Activated naive CD8-positive, alpha-beta T cell treated with anti-CD3 and anti-CD28 coated beads, Interleukin-2, amount 50 U/mL, for 16 hours (primary cell): Measurements from ENCODE around the gene SFTPB.
"Not testable (repeated sequence)": the region's sequence is repeated elsewhere in the genome, so short reads cannot be mapped to it uniquely, and the experiment has no call there.

Experiments used
- DNase-seq: peaks from one replicate; pipeline ENCODE4 v3.0.0-alpha.2; 2020; ENCODE audit warnings: low read depth, low spot score

Gene SFTPB

GRCh38 chr2:85675866-85676548, 8.0 kb upstream of the SFTPB start:
- no peak for DNase-seq

DNA sequence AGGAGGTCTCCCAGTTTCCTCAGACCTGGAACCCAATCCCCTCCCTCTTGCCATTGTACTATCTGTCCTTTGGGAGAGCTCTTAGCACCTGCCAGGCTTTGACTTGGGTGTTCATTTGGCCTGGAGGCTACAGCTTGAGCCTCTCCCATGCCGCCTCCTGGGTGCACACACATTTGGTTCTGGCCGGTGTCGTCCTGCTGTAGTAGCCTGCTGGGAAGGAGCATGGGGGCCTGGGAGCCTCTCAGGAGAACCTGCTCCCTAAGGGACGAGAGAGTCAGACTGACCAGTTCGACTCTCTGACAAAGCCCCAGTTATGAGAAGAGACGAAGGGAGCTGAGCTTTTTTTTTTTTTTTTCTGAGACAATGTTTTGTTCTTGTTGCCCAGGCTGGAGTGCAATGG, 7.4 kb upstream of the SFTPB start:
- DNase-seq, result no peak

DNA sequence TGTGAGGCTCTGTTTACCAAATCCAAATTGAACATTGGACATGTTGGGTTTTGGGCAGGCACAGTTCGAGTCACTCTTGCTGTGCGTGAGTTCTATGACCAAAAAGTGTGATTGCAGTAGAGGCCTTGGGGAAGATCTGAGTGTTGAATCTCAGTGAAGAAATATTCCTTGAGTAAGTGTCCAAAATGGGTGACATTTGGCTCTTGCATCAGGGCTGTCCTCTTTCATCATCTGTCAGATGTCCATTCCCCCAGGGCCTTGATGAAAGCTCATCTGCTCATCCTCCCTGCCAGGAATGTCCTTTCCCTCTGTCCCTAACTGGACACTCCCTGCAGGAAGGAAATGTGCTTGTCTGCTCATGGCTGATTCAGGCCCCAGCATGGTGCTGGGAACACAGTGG, 6.4 kb upstream of the SFTPB start:
- no peak for DNase-seq

- no peak for DNase-seq
These were observed 5.8 kb upstream of the SFTPB start for GRCh38 chr2:85673716-85674375.

- no peak for DNase-seq
These were observed 4.5 kb upstream of the SFTPB start for GRCh38 chr2:85672456-85672855.

DNA sequence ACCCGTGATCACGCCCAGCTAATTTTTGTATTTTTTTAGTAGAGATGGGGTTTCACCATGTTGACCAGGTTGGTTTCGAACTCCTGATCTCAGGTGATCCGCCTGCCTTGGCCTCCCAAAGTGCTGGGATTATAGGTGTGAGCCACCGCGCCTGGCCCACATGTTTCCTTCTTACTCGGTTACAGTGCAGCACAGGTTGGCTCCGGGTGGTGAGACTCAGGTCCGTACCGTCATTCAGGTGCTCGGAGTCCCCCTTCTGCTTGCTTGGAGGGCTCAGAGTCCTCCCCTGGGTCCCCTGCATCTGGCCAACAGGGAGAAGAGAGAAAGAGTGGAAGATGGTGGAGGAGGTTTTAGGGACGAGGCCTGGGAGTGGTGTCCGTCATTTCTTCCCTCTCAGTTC, 2.4 kb upstream of the SFTPB start:
- DNase-seq, result not testable (repeated sequence)

GRCh38 chr2:85669549-85669948, 1.6 kb upstream of the SFTPB start:
- DNase-seq, result no peak

GRCh38 chr2:85668857-85669142, 801 bp upstream of the SFTPB start:
- no peak for DNase-seq

- no peak for DNase-seq
These were observed 414 bp downstream of the SFTPB start for GRCh38 chr2:85667561-85668008.

DNA sequence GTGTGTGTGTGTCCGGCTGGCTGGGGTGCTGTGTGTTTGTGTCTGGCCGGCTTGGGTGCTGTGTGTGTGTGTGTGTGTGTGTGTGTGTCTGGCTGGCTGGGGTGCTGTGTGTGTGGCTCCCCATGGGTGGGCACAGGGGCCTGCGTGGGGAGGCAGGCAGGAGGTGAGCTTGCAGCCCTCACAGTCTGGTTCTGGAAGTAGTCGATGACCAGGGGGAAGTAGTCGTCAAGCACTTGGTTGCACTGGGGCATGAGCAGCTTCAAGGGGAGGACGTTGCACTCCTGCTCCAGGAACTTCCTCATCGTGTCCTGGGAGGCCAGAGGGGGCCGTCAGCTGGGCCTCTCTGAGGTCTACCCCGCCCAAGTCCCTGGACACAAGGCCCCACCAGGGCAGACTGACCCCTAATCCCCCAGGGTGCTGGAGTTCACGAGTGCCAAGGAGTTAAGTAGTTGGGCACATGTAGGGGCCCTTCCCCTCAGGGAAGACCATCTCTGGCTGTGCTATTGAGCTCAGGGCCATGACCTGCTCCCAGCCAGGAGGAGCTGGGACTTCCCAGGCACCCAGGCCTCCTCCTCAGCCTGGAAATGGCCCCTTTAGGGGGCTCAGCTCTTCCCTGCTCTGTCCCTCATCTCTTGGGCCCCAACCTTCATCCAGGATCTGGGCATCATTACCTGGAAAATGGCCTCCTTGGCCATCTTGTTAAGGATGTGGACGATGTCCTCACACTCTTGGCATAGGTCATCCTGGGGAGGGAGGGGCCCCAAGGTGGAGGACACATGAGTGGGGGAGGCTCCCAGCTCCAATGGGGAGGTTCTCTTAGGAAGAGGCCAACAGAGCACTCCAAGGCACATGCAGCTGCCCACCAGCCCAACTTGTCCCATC, 1.3 kb downstream of the SFTPB start:
- no peak for DNase-seq

DNA sequence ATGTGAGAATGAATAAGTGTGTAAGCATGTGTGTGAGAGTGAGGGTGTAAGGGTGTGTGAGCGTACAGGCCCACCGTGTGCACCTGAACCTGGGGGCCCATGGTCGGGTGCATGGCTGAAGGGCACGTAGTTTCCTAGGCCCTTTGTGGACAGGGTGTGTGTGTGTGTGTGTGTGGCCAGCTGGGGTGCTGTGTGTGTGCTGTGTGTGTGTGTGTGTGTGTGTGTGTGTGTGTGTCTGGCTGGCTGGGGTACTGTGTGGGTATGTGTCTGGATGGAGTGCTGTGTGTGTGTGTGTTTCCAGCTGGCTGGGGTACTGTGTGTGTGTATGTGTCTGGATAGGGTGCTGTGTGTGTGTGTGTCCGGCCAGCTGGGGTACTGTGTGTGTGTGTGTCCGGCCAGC, 2.0 kb downstream of the SFTPB start:
- no peak for DNase-seq

- DNase-seq, result no peak
These were observed 2.6 kb downstream of the SFTPB start for GRCh38 chr2:85665264-85665937.

DNA sequence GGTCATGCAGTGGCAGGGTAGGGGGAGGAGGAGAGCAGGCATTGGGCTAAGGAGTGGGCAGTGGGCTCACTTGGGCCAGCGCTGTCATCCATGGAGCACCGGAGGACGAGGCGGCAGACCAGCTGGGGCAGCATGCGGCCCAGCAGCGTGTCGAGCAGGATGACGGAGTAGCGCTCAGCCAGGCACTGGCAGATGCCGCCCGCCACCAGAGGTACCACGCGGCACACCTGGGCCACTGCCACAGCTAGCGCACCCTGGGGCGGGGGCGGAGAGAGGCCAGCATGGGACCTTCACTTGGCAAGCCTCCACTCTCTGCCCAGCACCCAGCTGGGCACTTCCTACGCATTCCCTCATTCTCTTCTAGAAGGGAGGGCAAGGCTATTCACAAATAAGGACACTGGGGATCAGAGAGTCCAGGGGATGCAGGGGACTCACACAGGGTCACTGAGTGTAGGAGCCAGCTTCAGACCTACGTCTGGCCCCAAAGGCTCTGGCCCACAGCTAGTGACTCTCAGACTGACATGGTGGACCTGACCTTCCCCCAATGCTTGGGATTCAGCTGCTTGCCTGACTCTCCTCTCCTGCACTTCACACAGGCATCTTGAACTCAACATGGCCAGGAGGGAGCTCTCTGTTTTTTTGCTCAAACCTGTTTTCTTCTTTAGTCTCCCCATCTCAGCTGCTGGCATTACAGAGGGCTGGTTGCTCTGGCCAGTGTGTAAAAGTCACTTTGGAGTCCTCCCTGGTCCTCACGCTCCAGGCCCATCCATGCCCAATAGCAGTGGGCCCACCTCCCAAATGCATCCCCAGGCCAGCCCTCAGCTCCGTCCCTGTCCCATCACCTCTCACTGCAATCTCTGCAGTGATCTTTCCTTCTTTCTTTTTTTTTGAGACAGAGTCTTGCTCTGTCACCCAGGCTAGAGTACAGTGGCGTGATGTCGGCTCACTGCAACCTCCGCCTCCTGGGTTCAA, 4.1 kb downstream of the SFTPB start:
- no peak for DNase-seq

DNA sequence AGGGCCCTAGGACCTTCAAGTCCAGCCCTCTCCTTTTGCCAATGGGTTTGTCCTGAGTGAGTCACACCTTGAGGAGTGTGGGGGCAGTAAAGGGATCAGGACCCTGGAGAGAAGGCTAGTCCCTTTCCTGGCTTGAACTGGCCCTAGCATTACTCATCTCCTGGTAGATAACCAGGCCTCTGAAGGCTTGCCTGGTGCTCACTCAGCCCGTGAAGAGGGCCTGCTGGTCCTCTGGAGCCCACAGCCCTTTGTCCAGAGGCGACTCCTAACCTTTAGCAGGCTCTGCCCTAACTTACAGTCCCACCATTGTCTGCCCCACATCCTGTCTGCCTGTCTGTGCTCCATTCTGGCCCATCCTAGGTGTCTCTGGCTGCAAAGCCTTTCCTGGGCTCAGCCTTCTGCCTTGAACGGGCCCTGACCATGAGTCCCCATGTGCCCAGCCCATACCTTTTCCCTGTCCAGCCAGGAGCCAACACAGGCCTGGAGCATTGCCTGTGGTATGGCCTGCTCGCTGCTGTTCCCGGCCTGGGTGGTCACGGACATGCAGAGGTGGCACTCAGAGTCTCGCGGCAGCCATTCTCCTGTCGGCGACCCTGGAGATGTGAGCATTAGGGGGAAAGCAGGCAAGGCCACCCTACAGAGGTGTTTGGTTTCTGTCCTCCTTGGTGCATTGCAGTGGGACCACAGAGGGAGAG, 5.0 kb downstream of the SFTPB start:
- no peak for DNase-seq

- DNase-seq, result no peak
These were observed 6.7 kb downstream of the SFTPB start for GRCh38 chr2:85661139-85661858.

DNA sequence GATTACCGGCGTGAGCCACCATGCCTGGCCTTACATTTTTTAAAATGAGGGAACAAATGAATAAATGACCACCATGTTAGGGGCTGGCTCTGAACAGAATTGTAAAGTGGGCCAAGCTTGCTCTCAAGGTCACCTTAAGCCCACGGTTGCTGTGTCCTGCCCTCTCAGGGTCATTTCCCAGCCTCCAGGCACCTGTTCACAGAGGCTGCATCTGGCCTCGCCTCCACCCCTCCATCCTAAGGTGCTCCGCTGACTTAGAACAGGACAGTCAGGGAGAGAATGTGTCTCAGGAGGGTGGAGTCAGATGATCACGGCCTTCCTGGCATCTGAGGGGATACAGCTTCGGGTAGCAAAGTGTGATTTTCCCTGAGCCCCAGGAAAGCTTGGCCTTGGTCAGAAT, 7.3 kb downstream of the SFTPB start:
- DNase-seq, result no peak

DNA sequence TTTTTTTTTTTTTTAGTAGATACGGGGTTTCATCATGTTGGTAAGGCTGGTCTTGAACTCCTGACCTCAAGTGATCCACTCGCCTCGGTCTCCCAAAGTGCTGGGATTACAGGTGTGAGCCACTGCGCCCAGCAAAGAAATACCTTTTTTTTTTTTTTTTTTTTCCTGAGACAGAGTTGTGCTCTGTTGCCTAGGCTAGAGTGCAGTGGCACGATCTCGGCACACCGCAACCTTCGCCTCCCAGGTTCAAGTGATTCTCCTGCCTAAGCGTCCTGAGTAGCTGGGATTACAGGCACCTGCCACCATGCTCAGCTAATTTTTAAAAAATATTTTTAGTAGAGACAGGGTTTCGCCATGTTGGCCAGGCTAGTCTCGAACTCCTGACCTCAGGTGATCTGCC, 7.7 kb downstream of the SFTPB start:
- not testable (repeated sequence) for DNase-seq

GRCh38 chr2:85659324-85659981, 8.5 kb downstream of the SFTPB start:
- DNase-seq, result no peak

GRCh38 chr2:85657399-85657798, 10.6 kb downstream of the SFTPB start:
- DNase-seq, result not testable (repeated sequence)
